HUDEP-2 (cell line): ENCODE measurements around the gene SKAP2.

ENCODE experiments used
- DNase-seq, 76 experiments: peaks; one replicate each; lab custom pipeline; 2025; ENCODE audit not compliant: unreplicated experiment in 76 of 76; lab: John Stamatoyannopoulos, UW

Gene SKAP2

DNA sequence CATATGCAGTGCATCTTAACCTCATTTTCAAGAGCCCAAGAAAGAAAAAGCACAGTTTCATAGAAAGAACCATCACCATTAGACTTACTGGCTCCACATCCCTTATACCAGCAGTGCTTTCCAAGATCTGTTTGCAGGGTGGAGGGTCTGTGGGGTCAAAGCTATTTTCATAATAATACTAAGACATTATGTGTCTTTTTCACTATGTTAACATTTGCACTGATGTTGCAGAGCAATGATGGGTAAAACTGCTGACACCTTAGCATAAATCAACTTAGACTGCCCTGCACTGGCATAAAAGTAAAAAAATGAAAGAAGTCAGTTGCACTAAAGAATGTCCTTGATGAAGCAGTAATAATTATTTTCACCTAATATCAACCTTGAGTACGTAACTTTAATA is 166.2 kb downstream of the SKAP2 start:
- DNase-seq, result no peak

DNA sequence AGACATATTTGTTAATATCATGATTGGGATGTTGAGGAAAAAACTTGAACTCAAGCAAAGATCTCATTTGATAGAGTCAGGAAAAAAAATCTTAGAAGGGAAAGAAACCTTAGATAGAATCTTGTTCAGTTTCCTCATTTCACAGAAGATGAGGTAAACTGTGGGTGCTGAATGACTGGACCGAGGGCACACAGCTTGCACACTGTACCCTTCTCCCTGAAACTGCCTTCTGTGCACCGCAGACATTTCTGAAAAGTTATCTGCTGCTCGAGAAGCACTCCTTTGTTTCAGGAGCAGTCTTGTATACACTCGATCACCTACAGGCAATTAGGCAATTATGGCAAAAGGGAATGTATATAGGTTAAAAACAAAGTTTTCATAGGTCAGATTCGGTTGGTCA is 167.4 kb downstream of the SKAP2 start:
- DNase-seq, result no peak

DNA sequence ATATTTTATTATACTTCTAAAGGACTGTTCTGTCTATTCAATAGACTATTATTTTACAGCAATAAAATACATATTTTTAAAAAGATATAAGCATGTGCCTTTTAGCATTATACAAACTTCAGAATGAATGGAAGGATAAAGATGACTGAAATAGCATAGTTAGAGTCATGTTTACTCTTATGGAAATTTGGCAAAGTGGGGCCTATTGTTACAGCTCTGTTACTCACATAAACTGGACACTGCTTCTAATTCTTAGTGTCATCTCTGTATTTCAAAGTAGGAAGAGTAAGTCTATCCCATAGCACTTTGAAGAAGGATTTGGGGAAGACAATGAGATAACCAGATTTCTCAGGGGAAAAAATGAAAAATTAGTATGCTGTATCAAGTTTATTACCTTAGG is 168.2 kb downstream of the SKAP2 start:
- no peak for DNase-seq

DNA sequence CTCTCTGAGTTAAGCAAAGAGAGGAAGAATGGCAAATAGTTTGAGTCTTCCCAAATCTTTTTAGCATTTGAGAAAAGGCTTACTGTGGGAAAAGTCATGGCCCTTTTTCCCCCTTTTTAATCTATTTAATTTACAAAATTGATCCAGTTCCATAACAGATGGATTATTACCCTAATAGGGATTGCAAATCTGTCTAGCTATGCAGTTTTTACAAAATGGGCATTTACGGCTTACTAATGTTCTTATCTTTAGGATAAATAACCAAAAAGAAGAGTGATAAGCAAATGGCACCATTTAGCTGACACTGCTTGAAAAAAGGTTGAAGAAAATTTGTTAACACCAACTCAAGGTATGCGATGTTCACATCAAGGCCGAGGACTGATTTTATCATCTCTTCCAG is 169.7 kb downstream of the SKAP2 start:
- DNase-seq, result no peak

DNA sequence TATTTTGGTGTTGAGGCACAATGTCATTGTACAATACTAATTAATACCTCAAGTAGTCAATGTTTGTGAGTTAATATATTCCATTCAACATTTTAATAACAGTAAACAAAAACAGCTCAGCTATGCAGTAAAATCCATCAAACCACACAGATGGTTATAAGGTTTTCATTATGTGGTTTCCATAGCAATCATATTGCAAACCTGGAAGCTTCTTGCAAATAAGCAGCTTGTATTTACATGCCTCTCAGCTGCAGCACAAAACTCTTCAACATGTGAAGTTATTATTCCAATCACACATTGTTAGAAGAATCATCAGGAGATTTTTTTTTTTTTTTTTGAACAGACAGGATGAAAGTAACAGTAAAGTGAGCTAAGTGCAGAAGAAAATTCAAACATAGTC is 170.2 kb downstream of the SKAP2 start:
- no peak for DNase-seq

DNA sequence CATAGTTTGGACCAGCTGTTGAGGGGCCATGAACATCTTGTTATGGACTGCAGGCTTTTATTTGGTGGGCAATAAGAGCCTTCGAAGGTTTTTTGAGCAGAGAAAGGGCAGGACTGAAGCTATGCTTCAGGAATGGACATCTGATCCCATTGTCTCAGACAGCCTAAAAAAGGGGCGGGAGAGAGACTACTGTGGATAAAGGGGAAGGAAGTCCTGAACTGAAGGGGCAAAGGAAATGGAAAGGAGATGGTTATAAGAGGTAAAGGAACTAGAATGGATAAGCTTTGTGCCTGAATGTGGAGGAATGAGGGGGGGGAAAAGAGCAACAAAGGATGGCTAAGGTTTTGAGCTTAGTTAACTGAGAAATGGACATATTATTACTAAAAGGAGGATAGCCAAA is 172.5 kb downstream of the SKAP2 start:
- DNase-seq, result no peak

GRCh38 chr7:26691406-26691805 is 173.0 kb downstream of the SKAP2 start:
- DNase-seq, result no peak

DNA sequence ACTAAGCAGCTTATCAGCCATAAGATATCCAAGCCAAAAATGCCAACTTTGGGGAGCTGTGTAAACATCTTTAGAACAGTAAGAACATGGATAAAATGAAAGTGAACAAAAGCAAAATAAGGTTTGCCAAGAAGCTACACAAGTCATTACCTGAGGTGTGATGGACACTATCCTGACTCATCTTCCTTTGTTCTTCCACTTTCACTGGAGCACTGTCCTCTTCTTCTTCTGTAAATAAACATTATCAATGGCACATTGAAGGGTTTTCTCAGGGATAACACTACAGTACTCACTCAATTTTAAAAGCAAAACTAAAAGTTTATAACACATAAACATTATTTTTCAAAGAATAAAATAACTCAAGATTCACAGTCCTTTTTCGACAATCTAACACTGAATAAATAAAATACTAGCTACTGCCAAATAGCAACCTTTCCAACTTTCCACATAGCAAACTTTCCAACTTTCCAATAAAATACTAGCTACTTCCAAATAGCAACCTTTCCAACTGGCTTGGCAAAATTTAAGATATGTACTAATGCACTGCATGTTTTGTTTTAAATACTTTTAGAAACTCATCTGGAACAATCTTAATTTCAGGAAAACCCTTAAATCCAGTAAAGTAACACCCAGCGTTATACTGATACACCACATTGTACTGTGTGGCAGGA is 174.1 kb downstream of the SKAP2 start:
- no peak for DNase-seq

GRCh38 chr7:26688936-26689506 is 175.4 kb downstream of the SKAP2 start:
- peak in 49 of 76 experiments; percentile 2 to 72 (median 31) for DNase-seq

GRCh38 chr7:26688388-26688787 is 176.0 kb downstream of the SKAP2 start:
- DNase-seq, result no peak

DNA sequence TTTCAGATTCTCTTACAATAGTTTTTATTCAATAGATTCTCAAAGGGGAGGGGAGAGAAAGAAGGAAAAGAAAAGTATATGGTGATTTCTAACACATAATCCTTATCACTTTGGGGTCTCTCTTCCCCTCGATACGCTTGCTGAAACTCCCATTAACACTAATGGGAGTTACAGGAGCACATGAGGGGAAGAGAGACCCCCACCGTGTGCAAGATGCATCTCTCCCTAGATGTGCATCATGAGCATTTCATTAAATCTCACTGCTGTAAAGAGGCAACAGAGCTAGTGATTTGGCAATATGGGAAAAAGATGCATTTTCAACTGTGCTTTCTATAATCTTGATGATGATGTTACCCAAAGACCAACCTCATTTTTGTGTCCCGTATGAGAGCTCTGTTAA is 177.4 kb downstream of the SKAP2 start:
- DNase-seq, result no peak

DNA sequence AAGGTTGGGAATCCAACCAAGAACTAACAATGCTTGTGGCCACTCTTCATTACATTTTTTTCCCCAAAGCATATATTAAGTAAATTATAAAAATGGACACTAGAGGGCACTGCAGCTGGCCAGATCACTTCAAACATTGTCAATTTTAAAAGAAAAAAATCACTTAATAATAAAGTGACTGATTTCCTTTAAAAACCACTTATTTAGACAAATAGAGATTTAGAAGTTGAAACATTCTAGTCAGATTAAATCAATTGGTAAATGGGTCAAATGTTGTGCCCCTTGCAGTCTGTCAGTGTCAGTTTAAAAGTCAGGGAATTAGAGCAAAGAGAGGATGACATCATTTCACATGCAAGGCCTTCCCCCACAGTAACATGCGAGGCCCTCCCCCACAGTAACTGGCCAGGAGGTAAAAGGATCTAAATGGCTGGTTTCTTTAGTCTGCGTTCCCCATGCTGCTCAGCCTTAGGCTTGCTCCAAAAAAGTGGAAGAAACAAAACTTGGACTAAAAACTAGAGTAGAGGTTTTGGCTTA is 177.9 kb downstream of the SKAP2 start:
- DNase-seq, result peak in 17 of 76 experiments; percentile 2 to 40 (median 19)

- DNase-seq, result no peak
Observed at GRCh38 chr7:26685606-26686005, 178.8 kb downstream of the SKAP2 start.

DNA sequence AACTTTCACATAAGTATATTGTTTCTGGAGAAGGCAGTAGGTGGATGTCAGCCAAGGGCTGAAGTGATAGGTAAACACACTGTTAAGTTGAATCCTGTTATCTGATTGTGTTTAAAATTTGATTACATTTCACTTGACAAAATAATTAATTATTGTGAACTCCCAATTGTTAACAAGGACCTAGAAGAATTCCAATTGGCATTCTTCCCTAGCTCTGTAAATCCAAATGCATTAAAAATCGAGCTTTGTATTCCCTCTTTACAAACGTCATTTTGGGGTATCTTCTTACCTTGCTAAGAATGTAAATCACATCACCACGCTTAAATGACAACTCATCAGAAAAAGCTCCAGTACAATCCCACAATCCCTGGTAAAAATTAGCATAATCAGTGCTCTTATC is 179.9 kb downstream of the SKAP2 start:
- no peak for DNase-seq

GRCh38 chr7:26683277-26683676 is 181.1 kb downstream of the SKAP2 start:
- no peak for DNase-seq

GRCh38 chr7:26681819-26682418 is 182.5 kb downstream of the SKAP2 start:
- peak in 4 of 76 experiments; percentile 5 to 14 (median 10) for DNase-seq

DNA sequence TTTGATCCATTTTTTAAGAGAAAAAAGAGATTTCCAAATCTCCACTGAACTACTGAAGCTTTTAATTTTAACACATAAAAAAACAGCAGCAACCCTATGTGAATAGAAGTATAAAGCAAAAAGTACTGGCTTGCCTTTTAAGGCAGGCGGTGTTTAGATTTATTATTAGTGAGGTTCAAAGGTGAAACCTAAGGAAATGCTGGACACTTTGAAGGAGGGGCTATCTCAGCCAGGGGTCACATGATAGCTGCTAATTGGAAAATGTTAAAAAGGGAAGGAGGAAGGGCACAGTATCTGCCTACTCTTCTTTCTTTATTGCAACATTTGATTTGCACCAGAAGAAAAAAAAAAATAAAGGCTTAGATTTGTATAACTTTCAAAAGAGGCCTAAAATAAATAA is 183.8 kb downstream of the SKAP2 start:
- no peak for DNase-seq

DNA sequence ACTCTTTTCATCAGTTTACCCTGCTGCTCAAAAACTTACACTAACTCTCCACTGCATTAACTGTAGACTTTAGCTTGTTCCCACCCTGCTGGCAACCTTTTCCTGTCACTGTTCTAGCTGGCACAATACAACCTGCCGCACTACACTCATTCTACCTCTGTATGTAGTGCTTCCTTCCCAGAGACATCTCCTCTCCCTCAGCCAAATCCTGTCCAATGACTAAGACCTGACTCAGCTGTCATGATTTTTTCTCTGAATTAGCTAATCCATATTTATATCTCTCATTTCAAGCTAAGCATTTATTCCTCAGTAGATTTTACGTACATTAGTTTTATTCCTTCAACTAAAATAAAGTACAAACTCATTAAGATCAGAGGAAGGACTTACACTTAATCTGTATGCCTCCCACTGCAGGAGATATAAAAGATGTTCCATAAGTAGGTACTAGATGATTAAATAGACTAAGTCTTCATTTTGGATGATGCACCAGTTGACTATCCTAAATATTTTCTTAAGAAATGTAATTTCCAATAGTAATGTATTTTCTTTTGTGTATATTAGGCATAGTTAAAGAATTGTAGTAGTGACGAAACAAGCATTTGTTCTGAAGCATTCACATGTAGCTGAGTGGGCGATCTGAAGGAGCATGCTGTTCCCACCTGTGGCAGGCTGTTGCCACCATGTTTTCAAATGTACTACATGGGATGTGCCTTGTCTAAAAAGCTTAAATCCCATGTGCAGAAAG is 189.1 kb downstream of the SKAP2 start:
- DNase-seq, result no peak

GRCh38 chr7:26673858-26674257 is 190.5 kb downstream of the SKAP2 start:
- no peak for DNase-seq

DNA sequence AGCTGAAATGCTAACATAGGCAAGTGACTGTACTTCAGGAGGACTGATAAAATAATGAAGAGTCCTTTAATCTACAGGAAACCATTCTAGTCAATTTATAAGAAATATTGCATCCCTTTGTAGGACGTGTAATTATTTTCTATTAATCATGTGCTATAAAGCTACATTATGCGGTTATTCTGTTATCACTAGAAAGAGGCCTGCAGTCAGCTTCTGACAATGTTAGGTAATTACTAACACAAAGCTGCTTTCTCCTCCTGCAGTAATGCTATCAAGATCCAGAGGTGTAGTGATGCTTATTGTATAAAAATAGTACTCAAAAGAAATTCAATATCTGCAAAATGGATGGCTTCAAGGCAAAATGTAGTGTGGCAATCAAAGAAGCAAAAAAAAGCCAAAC is 191.1 kb downstream of the SKAP2 start:
- DNase-seq, result no peak

- DNase-seq, result no peak
Observed at GRCh38 chr7:26670841-26671240, 193.5 kb downstream of the SKAP2 start.
